CD4-positive, alpha-beta T cell treated with Interleukin-17A for 4 hours (primary cell): ENCODE results near the gene ARHGEF10L.

Experiments
- DNase-seq: peaks from one replicate; pipeline ENCODE4 v3.0.0-alpha.2; 2020; ENCODE audit warnings: mixed read lengths

ARHGEF10L gene

DNA sequence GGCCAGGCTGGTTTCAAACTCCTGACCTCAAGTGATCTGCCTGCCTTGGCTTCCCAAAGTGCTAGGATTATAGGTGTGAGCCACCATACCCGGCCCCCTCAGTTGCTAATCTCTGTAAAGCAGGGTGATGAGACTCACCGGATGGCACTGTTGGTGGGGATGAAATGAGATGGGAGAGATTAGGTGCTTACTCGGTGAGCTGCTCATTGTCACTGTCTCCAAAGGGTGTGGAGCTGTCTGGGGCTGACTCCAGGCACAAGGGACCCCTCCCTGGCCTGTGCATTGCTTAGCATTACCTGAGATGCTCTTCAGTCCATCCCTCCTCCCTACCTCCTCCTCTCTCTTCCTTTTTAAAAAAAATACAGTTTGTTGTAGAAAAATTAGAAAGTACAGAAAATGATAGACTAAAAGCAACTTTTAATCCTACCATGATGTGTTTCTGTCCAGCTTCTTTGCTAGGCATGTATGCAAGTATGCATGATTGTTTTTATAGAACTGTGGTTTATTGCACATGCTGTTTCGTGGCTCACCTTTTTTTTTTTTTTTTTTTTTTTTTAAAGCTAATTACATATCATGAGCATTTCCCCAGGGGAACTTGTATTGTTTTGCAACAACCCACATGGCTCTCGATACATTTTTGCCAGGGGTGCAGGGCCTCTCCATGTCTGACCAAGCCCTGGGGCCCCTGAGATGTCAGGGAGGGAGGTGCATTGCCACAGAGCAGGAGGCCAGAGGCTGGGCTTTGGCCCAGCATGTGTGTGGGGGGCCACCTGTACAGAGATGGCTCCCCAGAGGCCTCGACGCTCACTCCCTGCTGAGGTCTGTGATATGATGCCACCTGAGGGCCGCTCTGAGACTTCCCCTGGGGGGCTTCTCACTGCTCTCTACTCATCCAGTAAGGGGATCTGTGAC, 55.4 kb downstream of the ARHGEF10L start:
- no peak for DNase-seq

DNA sequence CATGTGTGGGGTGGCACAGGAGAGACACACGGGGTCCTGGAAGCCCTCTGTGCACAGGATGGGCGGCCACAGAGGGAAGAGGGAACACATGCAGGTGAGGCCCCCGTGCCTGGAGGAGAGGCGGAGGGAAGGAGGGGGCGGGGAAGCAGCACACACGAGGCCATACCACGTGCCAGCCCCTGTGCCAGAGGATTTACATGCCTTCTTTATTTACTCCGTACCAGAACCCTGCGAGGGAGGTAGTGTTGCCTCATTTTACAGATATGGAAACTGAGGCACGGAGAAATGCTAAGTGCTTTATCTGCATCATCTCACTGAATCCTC, 56.1 kb downstream of the ARHGEF10L start:
- DNase-seq, result no peak

- DNase-seq, result no peak
Observed at GRCh38 chr1:17596186-17596585, 56.7 kb downstream of the ARHGEF10L start.

DNA sequence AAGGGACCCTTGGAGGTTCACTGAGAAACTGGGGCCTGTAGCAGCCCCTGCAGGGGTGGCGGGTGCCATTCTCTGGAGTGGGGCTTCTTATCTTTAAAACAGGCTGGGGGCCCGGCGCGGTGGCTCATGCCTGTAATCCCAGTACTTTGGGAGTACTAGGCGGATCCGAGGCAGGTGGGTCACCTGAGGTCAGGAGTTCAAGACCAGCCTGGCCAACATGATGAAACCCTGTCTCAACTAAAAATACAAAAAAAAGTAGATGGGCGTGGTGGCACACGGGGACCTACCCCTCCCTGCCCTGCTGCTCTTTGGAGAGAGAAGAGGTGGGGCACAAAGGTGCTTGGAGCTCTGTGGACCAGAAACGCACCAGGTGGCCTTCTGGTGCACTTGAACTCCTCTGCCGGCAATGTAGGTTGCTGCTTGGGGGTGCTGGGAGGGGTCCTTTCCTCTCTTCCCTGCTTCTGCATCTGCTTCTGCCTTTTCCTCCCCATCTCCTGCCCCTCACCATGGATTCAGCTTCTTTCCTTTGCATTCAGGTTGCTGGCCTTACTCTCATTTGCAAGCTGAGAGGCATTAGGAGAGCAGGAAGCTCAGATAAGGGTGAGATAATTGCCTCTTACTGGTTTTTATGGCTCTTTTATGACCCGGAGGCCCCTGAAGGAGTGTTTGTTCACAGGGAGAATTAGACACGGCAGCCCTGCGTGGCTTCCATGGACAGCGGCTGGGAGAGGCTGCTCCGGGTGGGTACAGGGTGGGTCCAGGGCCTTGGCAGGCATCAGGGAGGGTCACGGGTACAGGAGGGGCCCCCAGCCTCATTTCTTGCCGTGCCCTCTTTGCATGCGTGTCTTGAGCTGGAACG, 57.4 kb downstream of the ARHGEF10L start:
- no peak for DNase-seq

- no peak for DNase-seq
Observed at GRCh38 chr1:17597651-17598050, 58.2 kb downstream of the ARHGEF10L start.

GRCh38 chr1:17598251-17598650, 58.8 kb downstream of the ARHGEF10L start:
- DNase-seq, result no peak

DNA sequence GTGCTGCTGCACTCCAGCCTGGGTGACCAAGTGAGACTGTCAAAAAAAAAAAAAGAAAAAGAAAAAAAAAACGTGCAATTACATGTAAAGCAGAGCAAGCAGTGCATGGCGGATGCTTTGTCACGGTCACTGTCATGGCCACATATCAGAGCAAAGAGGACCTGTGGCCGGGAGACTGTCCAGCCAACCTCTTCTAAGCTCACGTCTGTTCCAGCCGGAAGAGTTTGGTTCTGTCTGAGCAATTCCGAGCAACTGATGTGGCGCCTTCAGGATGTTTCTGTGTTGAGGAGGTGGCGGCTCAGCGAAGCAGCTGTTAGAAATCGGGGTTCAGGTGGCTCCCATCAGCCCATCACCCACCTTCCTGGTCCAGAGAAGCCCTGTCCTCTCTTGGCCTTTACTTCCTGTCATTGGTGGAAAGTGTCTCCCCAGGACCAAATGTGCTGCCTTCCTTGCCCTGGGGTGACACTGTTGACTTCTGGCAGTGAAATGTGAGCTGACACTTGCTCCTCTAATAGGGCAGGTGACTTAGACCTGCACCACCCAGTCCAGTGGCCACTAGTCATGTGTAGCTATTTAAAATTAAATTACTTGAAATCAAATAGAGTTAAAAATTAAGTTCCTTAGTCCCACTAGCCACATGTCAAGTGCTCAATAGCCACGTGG, 59.9 kb downstream of the ARHGEF10L start:
- no peak for DNase-seq

DNA sequence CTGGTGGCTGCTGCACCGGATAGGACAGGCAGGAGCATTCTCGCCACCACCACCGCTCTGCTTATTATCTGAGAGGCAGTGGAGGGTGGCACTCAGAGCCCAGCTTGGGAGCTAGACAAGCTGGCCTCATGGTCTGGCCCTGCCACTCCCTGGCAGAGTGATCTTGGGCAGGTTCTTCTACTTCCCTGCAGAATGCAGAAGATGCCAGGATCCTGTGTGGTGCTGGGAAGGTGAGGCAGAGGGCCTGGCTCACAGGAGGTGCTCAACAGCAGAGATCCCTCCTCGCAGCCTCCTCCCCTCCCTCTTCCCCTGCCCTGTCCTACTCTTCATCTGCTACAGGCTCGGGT, 60.4 kb downstream of the ARHGEF10L start:
- DNase-seq, result no peak

GRCh38 chr1:17600321-17600720, 60.8 kb downstream of the ARHGEF10L start:
- no peak for DNase-seq

- no peak for DNase-seq
Observed at GRCh38 chr1:17601643-17602382, 62.3 kb downstream of the ARHGEF10L start.

- DNase-seq, result no peak
Observed at GRCh38 chr1:17603091-17603841, 63.8 kb downstream of the ARHGEF10L start.

GRCh38 chr1:17605582-17606344, 66.3 kb downstream of the ARHGEF10L start:
- no peak for DNase-seq

GRCh38 chr1:17606826-17607440, 67.4 kb downstream of the ARHGEF10L start:
- DNase-seq, result peak; percentile 28

- no peak for DNase-seq
Observed at GRCh38 chr1:17607644-17608581, 68.4 kb downstream of the ARHGEF10L start.

DNA sequence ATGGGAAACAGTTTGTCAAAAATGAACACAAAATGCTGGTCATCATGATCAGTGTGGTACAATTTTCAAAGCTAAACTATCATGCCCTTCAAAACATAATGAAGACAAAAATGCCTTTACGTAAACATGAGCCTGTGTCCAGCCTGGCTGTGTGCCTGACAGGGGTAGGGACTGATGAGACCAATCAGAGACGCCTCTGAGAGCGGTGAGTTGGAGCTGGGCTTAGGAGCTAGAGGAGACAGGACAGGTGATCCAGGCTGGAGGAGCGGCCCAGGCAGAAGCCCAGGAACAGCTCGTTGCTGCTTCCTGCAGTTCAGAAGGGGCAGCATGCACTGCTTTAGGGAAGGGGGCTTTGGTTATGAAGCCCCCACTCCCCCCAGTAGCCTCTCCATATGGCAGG, 70.0 kb downstream of the ARHGEF10L start:
- DNase-seq, result no peak

DNA sequence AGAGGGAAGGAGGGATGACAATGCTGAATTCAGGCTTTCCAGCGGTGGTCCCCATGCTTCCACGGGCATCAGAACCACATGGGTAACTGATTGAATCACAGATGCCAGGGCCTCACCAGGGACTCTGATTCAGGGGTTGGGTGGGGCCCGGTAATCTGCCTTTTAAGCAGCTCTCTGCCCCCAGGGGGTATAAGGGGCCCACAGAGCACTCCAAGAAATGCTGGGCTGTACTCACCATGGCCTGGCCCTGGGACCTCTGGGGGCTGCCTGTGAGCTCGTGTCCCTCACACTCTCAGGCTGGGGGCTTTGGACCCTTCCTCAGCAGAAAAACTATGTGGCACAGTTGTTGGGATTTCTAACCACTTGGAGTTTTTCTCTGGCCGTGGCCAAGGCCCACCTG, 70.6 kb downstream of the ARHGEF10L start:
- no peak for DNase-seq

DNA sequence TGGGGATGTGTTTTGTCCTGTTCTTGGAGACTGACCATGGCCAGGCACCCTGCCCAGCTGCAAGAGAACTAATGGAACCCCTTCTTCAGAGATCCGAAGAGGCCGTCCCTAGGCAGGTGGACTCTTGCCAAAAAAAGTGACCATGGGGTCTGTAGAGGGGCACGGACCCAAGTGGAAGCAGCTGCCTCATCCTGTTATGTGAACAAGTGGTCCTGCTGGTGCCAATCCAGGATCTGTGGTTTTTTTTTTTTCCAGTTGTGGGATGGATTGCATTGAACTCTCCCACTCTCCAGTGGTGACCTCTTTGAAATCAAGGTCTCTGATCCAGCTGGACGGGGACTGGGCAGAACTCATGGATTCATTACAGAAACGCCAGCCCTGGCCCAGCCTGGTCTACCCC, 71.2 kb downstream of the ARHGEF10L start:
- no peak for DNase-seq

- no peak for DNase-seq
Observed at GRCh38 chr1:17611991-17612390, 72.5 kb downstream of the ARHGEF10L start.

GRCh38 chr1:17612831-17613230, 73.3 kb downstream of the ARHGEF10L start:
- DNase-seq, result no peak

DNA sequence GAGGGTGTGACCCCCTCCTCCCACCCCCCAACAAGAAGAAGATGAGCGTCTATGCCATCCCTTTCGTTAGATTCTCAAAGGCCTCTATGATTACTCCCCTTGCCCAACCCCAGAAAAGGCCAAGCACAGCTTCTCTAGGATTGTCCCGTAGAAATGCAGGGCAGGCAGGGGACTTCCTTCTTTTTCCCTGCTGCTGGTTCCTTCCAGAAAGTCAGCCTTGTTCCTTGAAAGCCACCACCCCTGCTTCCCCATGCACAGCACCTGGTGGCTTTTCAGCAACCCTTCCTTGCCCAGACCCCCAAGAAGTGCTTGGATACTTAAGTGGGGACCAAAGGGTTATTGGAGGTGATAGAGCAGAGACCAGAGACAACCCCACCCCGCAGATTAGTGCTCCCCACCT, 75.1 kb downstream of the ARHGEF10L start:
- no peak for DNase-seq
